ENCODE data around the gene AKAP17A. TPM values are rescaled to one million over a fixed set of nuclear protein-coding genes. Genes with fewer than 3 reads are reported as not detected.
A peak's percentile ranks its signal among the peaks of the same experiment; 100 is the strongest.

The AKAP17A gene
- total and polyA plus RNA-seq, 7 donors = 9.9 to 25.1 (median 13.6) TPM

DNA sequence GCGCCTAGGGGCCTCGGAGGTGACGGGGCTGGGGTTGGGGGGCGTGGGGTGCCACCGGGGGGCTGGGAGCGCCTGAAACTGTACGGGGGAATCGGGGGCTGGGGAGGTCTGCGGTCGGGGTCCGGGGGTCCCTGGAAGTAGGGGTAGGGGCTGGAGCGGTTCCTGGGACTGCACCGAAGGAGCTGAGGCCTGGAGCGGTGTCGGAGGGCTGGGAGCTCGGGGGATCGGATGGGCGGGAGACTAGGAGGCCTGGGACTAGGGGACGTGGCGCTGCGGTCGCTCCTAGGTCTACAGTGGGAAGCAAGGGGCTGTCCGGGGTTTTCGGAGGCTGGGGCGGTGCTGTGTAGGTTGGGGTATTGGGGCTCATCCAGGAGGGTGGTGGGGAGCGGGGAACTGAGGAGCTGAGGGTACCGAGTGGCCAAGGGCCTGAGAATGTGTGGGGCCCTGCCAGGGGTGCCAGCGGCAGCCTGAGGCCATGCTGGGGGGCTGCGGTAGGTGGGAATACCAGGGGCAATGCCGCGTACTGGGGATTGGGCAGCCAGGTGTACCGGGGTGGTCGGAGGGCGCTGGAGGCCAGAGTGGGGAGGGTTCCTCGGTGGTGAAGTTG lies 562 bp downstream of the AKAP17A start:
- Histone ChIP-seq H3K27ac (peak overlapping the region; percentile 88), H3K4me3 (peak overlapping the region; percentile 77), H3K4me1 (peaks cover 12% of the 10 kb centered on the region), H3K9me3 (no peaks in the 10 kb centered on the region), H3K27me3 (ENCODE audit: insufficient read depth in 3 of 3, low read length in 2 of 3) (no peaks in the 10 kb centered on the region), H3K36me3 (ENCODE audit: insufficient read depth in 1 of 2, low read depth in 1 of 2) (peaks cover 0 to 36% of the 10 kb centered on the region in 2 donors)
- intact Hi-C loops (cut with DNase I) = loop anchor here (5.0 to 10.0 kb wide), 4 partner anchors 135 to 733 kb away; partner anchors contain the start of gene ASMTL (in 1 of the 2)
- DNase-seq (no peak), ATAC-seq (peak in 2 of 4 donors; percentile 12 to 29)
- TF ChIP-seq, protein P1, sequence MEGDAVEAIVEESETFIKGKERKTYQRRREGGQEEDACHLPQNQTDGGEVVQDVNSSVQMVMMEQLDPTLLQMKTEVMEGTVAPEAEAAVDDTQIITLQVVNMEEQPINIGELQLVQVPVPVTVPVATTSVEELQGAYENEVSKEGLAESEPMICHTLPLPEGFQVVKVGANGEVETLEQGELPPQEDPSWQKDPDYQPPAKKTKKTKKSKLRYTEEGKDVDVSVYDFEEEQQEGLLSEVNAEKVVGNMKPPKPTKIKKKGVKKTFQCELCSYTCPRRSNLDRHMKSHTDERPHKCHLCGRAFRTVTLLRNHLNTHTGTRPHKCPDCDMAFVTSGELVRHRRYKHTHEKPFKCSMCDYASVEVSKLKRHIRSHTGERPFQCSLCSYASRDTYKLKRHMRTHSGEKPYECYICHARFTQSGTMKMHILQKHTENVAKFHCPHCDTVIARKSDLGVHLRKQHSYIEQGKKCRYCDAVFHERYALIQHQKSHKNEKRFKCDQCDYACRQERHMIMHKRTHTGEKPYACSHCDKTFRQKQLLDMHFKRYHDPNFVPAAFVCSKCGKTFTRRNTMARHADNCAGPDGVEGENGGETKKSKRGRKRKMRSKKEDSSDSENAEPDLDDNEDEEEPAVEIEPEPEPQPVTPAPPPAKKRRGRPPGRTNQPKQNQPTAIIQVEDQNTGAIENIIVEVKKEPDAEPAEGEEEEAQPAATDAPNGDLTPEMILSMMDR (IDR thresholded peaks at IDR 0.05) = no peak
- WGBS, 3 donors = 1 to 3% (median 2%) methylated on average over 31 to 35 of the region's 35 CpGs

- Histone ChIP-seq H3K4me3 (peak overlapping the region; percentile 77), H3K27me3 (ENCODE audit: insufficient read depth in 3 of 3, low read length in 2 of 3) (no peaks in the 10 kb centered on the region), H3K36me3 (ENCODE audit: insufficient read depth in 1 of 2, low read depth in 1 of 2) (peaks cover 0 to 43% of the 10 kb centered on the region in 2 donors), H3K4me1 (peaks cover 12% of the 10 kb centered on the region), H3K27ac (peak overlapping the region; percentile 88), H3K9me3 (no peaks in the 10 kb centered on the region)
- WGBS, 3 donors = 2 to 3% (median 3%) methylated on average over 27 to 28 of the region's 28 CpGs
- TF ChIP-seq, protein P1 (IDR thresholded peaks at IDR 0.05) = no peak
- ATAC-seq (no peak), DNase-seq (no peak)
- intact Hi-C loops (cut with DNase I) = loop anchor here (5.0 to 10.0 kb wide), 4 partner anchors 135 to 732 kb away; partner anchors contain the start of gene ASMTL (in 1 of the 2)
Measured at GRCh38 chrX:1592470-1593142, 1.2 kb downstream of the AKAP17A start.

GRCh38 chrX:1593286-1594271 lies 2.2 kb downstream of the AKAP17A start:
- 83 to 84% (median 84%) methylated on average over 59 to 60 of the region's 60 CpGs for WGBS, 3 donors
- TF ChIP-seq, protein P1 (IDR thresholded peaks at IDR 0.05) = no peak
- H3K27me3 ChIP-seq (ENCODE audit: insufficient read depth in 3 of 3, low read length in 2 of 3) = no peaks in the 10 kb centered on the region
- H3K27ac ChIP-seq = no peak overlapping the region
- H3K36me3 ChIP-seq (ENCODE audit: insufficient read depth in 1 of 2, low read depth in 1 of 2) = peaks cover 0 to 52% of the 10 kb centered on the region in 2 donors
- peaks cover 12% of the 10 kb centered on the region for H3K4me1 ChIP-seq
- peak overlapping the region; percentile 77 for H3K4me3 ChIP-seq
- intact Hi-C loops (cut with DNase I) = loop anchor here (5.0 to 10.0 kb wide), 4 partner anchors 136 to 731 kb away; partner anchors contain the start of gene ASMTL (in 1 of the 2)
- H3K9me3 ChIP-seq = no peaks in the 10 kb centered on the region
- no peak for ATAC-seq
- DNase-seq = no peak

DNA sequence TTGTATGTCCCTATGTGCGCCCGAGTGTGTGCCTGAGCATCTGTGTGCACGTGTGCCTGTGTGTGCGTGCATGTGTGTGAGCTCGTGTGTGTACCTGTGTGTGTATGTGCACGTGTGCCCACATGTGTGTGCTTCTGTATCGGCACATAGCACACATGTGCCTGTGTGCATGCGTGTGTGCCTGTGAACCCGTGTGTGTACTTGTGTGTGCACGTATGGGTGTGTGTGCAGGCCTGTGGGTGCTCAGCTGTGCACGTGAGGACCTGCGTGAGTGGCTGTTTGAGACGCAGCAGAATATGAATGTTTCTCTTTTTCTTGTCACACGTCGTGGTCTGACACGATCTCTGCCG lies 4.3 kb downstream of the AKAP17A start:
- DNase-seq (no peak), ATAC-seq (no peak)
- Histone ChIP-seq H3K36me3 (ENCODE audit: insufficient read depth in 1 of 2, low read depth in 1 of 2) (peaks cover 2 to 73% of the 10 kb centered on the region in 2 donors), H3K9me3 (no peaks in the 10 kb centered on the region), H3K4me3 (no peak overlapping the region), H3K4me1 (peaks cover 12% of the 10 kb centered on the region), H3K27me3 (ENCODE audit: insufficient read depth in 3 of 3, low read length in 2 of 3) (no peaks in the 10 kb centered on the region), H3K27ac (no peak overlapping the region)
- TF ChIP-seq, protein P1 (IDR thresholded peaks at IDR 0.05) = no peak
- intact Hi-C loops (cut with DNase I) = loop anchor here (10.0 kb wide), 2 partner anchors 141 to 729 kb away; partner anchors contain the start of gene ASMTL (in 1 of the 2)
- WGBS, 3 donors = 92 to 93% (median 93%) methylated on average over 17 of the region's 17 CpGs

Measured in psoas muscle (tissue), 8 donors.